HG02938 (cell line): ENCODE measurements around the gene ME2.
"Not testable (repeated sequence)": the region's sequence is repeated elsewhere in the genome, so short reads cannot be mapped to it uniquely, and the experiment has no call there.

Experiments
- ATAC-seq: cut with Tn5 transposase; IDR thresholded peaks from one replicate; pipeline ENCODE4 v1.9.1; 2021; ENCODE audit warnings: mild to moderate bottlenecking, moderate library complexity; ENCODE audit not compliant: unreplicated experiment

Gene ME2

DNA sequence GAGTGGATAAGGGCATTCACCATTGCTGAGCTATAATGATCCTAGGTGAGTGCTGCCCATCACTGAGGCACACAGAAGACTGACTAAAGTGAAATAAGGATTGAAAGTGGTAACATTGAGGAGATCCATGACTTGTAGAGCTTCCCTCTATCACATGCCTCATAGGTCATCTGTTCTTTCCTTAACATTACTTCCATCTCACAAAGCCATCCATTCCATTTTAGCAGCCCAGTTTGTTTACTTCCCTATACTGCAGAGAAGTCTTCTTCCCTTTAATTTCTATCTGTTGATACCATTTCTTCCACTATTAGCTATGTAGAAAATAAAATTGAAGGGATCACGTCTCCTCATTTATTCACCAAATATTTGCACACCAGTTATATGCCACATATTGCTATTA is 32.1 kb downstream of the ME2 start:
- ATAC-seq = no peak

- no peak for ATAC-seq
These were observed 38.1 kb downstream of the ME2 start for GRCh38 chr18:50917021-50917420.

GRCh38 chr18:50918153-50918552 is 39.2 kb downstream of the ME2 start:
- ATAC-seq = no peak

- no peak for ATAC-seq
These were observed 45.5 kb downstream of the ME2 start for GRCh38 chr18:50924372-50924771.

- ATAC-seq = no peak
These were observed 47.6 kb downstream of the ME2 start for GRCh38 chr18:50926521-50926920.

DNA sequence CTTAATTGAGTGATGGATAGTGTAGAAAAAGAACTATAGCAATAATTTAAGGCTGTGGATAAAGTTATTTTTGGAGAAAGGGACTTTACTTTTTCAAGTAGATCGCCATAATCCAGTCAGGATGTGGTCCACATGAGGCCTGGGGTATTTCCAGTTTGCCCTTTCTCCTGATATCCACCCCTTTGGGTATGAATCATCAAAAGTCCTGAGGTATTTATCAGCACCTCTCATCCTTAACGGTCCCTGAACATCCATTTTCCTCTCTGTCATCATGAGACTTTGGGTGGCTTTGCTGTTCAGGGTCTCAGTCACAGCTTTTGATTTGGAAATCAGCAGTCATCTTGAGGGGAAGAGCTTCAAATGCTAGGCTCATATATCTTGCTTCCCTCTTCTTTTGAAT is 49.6 kb downstream of the ME2 start:
- ATAC-seq = no peak

DNA sequence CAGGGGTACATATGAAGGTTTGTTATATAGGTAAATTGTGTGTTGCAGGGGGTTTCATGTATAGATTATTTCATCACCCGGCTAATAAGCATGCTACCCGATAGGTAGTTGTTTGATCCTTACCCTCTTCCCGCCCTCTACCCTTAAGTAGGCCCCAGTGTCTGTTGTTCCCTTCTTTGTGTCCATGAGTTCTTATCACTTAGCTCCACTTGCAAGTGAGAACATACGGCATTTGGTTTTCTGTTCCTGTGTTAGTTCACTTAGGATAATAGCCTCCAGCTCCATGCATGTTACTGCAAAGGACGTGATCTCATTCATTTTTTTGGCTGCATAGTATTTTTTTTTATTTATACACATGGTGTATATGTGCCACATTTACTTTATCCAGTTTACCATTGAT is 54.8 kb downstream of the ME2 start:
- no peak for ATAC-seq

- no peak for ATAC-seq
These were observed 55.8 kb downstream of the ME2 start for GRCh38 chr18:50934545-50935211.

- no peak for ATAC-seq
These were observed 56.7 kb downstream of the ME2 start for GRCh38 chr18:50935493-50936191.

- no peak for ATAC-seq
These were observed 58.3 kb downstream of the ME2 start for GRCh38 chr18:50937183-50937582.

DNA sequence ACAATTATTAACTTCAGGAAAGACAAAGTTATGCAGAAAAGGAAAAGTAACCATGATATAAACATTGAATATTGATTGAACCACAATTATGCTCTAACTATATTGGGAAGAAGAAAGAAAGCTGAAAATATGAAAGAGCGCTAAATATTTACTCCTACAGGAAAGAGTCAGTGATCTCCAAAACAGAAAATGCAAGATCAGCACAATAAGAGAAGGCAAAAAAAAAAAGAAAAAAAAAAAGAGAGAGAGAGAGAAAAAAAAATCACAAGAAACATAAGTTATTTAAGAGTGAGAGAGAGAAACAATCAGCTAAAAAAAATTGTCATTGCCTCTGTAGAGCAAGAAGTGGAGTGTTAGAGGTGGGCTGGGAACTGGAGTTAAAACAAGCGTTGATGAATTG is 60.0 kb downstream of the ME2 start:
- ATAC-seq = no peak

DNA sequence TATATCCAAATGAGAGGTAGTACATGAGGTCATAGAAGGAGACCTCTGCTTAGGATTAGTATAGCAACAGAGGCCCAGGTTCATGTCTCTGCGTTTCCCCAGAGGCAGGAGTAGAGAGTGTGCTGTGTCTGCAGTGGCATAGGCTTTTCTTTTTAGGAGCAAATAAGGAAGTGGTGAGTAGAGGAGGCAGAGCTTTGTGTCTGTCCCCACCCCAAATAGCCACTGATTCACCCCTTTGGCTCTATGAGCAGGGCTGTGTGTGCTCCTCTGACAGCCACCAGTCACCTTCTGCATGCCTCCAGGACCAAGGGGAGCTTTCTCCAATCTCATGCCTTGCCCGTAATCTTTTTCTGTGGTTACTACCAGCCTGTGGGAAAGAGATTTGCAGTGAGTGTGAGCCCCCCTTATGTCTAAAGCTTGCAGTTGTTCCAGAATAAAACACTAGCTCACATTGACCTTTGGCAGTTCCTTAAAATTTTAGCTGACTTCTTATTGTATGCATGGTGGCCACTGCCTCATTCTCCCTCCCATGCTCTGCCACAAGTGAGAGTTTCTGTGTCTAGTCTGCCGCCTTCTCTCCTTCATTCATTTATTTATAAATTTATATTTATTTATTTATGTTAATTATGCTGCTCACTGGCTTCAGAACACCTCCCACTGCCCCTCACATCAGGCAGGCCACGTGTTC is 65.5 kb downstream of the ME2 start:
- ATAC-seq = no peak

- ATAC-seq = not testable (repeated sequence)
These were observed 67.0 kb downstream of the ME2 start for GRCh38 chr18:50945918-50946317.

DNA sequence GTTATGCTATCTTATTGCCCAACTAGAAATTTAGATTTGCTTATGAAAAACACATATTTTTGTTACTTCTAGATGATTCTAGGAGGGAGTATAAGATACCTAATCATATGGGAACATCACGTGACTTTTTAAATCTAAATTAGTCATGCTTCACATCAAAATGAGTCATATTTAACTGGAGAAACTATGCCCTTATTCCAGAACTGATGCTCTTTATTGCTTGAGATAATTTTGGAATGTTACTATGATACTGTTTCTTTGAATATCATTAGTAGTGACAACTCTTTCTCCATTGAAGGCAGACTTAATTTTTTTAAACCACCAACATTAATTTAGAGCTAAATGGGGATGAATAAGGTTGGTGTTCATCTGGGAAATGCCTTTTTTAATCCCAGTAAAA is 69.0 kb downstream of the ME2 start:
- no peak for ATAC-seq

GRCh38 chr18:50949185-50949584 is 70.3 kb downstream of the ME2 start:
- no peak for ATAC-seq

DNA sequence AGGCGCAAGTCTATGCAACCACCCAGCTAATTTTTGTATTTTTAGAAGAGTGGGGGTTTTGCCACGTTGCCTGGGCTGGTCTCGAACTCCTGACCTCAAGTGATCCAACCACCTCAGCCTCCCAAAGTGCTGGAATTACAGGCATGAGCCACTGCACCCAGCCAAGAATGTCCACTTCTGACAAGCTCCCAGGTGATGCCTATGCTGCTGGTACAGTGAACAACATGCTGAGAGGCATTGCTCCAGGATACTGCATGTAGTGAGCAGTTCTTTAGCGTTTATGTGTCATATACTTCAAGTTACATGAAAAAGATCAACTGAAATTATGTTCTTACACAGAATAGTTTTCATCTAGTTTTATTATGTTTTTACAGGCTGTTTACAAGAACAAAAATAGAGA is 71.7 kb downstream of the ME2 start:
- ATAC-seq = no peak

DNA sequence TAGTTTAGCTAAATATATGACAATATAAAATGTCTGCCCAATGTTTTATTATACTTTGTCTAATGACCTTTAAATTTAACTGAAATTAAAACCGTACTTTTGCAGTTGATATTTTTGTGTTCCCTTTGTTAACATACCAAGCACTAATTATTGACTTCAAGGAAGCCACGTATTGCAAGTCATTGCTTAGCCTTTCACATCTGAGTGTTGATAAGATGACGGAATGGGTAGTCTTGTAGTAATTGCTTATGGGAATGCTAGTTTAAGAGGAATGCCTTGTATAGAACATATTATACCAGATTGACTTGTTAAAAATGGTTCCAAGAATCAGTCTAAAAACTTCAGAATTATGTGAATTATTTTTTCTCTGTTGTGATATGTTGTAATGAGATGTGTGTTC is 74.9 kb downstream of the ME2 start:
- ATAC-seq = no peak

- ATAC-seq = no peak
These were observed 76.3 kb downstream of the ME2 start for GRCh38 chr18:50955253-50955652.

- no peak for ATAC-seq
These were observed 77.2 kb downstream of the ME2 start for GRCh38 chr18:50956116-50956515.

GRCh38 chr18:50961974-50962373 is 83.1 kb downstream of the ME2 start:
- no peak for ATAC-seq

GRCh38 chr18:50967714-50968661 is 89.1 kb downstream of the ME2 start, which contains the start of gene ELAC1:
ELAC1 (plus strand) TSS chr18:50968040; CDS start chr18:50974405, 6,365 bp downstream.
- peak; percentile 83 for ATAC-seq
